GM23338 (cell line): Measurements from ENCODE around the gene ZNF48. TPM values are rescaled to one million over a fixed set of nuclear protein-coding genes. Genes with fewer than 3 reads are reported as not detected.
A peak's percentile ranks its signal among the peaks of the same experiment; 100 is the strongest.

Source experiments
- ATAC-seq: fragments of 200-7000 bp; cut with Tn5 transposase; 3 replicates; pipeline ENCODE4 v1.9.1; 2020
- DNase-seq: peaks from one replicate; pipeline ENCODE4 v3.0.0-alpha.2; 2015; ENCODE audit warnings: low spot score
- H2AFZ ChIP-seq: fragments of 200-600 bp; sonication (generic); 2 replicates; pipeline ENCODE4 v1.8.0; 2016; ENCODE audit warnings: antibody characterized with exemption, mild to moderate bottlenecking, moderate library complexity
- H3F3A ChIP-seq: fragments of 200-600 bp; sonication (generic); replicated peaks from 2 replicates; pipeline ENCODE4 v1.8.0; 2017; ENCODE audit warnings: antibody characterized with exemption, mixed run types, low read depth
- H3K27ac ChIP-seq: fragments of 200-600 bp; sonication (generic); 2 replicates; pipeline ENCODE4 v1.6.1; 2016; ENCODE audit warnings: low read depth
- H3K27me3 ChIP-seq: fragments of 200-600 bp; sonication (generic); 2 replicates; pipeline ENCODE4 v1.8.0; 2016; ENCODE audit warnings: mild to moderate bottlenecking, mixed run types, moderate library complexity; ENCODE audit not compliant: insufficient read depth
- H3K36me3 ChIP-seq: fragments of 200-600 bp; sonication (generic); 2 replicates; pipeline ENCODE4 v1.8.0; 2016; ENCODE audit warnings: mild to moderate bottlenecking; ENCODE audit not compliant: insufficient read depth
- H3K4me1 ChIP-seq: fragments of 200-600 bp; sonication (generic); 2 replicates; pipeline ENCODE4 v1.8.0; 2016; ENCODE audit warnings: mild to moderate bottlenecking, moderate library complexity; ENCODE audit not compliant: insufficient read depth
- H3K4me2 ChIP-seq: fragments of 200-600 bp; sonication (generic); 2 replicates; pipeline ENCODE4 v1.7.1; 2017; ENCODE audit warnings: mixed run types
- H3K4me3 ChIP-seq: fragments of 200-600 bp; sonication (generic); 2 replicates; pipeline ENCODE4 v1.6.1; 2016; ENCODE audit warnings: mixed run types
- H3K79me2 ChIP-seq: fragments of 200-600 bp; sonication (generic); replicated peaks from 2 replicates; pipeline ENCODE4 v1.8.0; 2017; ENCODE audit warnings: mild to moderate bottlenecking; ENCODE audit not compliant: insufficient read depth
- H3K9me2 ChIP-seq: fragments of 200-600 bp; sonication (generic); 2 replicates; pipeline ENCODE4 v1.8.0; 2017; ENCODE audit not compliant: insufficient read depth
- H4K20me1 ChIP-seq: fragments of 200-600 bp; sonication (generic); replicated peaks from 2 replicates; pipeline ENCODE4 v1.8.0; 2017; ENCODE audit warnings: mild to moderate bottlenecking; ENCODE audit not compliant: insufficient read depth
- H3K27ac Mint-ChIP-seq: 2 replicates; pipeline ENCODE4 v1.8.0; 2020; ENCODE audit warnings: inconsistent platforms, mild to moderate bottlenecking, moderate library complexity, mixed read lengths
- H3K27me3 Mint-ChIP-seq: 3 replicates; pipeline ENCODE4 v1.8.0; 2022; ENCODE audit warnings: low read depth, mild to moderate bottlenecking, moderate library complexity, mixed read lengths, inconsistent platforms; ENCODE audit not compliant: insufficient read depth, poor library complexity
- H3K36me3 Mint-ChIP-seq: 3 replicates; pipeline ENCODE4 v1.8.0; 2021; ENCODE audit warnings: low read depth, mild to moderate bottlenecking, inconsistent platforms, moderate library complexity, mixed read lengths
- H3K4me1 Mint-ChIP-seq: 3 replicates; pipeline ENCODE4 v1.8.0; 2020; ENCODE audit warnings: mild to moderate bottlenecking, inconsistent platforms, mixed read lengths
- H3K4me3 Mint-ChIP-seq: 3 replicates; pipeline ENCODE4 v1.8.0; 2021; ENCODE audit warnings: moderate library complexity, mild to moderate bottlenecking, inconsistent platforms, mixed read lengths
- H3K9me3 Mint-ChIP-seq: 3 replicates; pipeline ENCODE4 v1.8.0; 2020; ENCODE audit warnings: moderate library complexity, mild to moderate bottlenecking, inconsistent platforms, mixed read lengths
- CREB1 ChIP-seq: fragments of 250-450 bp; sonication (Bioruptor Pico); IDR thresholded peaks from 2 replicates; pipeline ENCODE4 v1.5.0; 2020; ENCODE audit warnings: low read depth, mild to moderate bottlenecking, moderate library complexity
- ETS1 ChIP-seq: IDR thresholded peaks from 2 replicates; pipeline ENCODE4 v1.6.1; 2016; ENCODE audit warnings: antibody characterized with exemption
- EZH2 ChIP-seq: fragments of 200-600 bp; sonication (generic); IDR thresholded peaks from one replicate; pipeline ENCODE4 v1.8.0; 2017; ENCODE audit warnings: antibody characterized with exemption, mild to moderate bottlenecking, low read depth; ENCODE audit not compliant: unreplicated experiment
- EZH2phosphoT487 ChIP-seq: fragments of 200-600 bp; sonication (generic); IDR thresholded peaks from one replicate; pipeline ENCODE4 v1.8.1; 2018; ENCODE audit warnings: antibody characterized with exemption; ENCODE audit not compliant: unreplicated experiment
- JUNB ChIP-seq: IDR thresholded peaks from one replicate; pipeline ENCODE4 v1.6.1; 2016; ENCODE audit warnings: antibody characterized with exemption; ENCODE audit not compliant: unreplicated experiment
- NANOG ChIP-seq: IDR thresholded peaks from 2 replicates; pipeline ENCODE4 v1.6.1; 2016; ENCODE audit warnings: antibody characterized with exemption, borderline replicate concordance
- POLR2AphosphoS5 ChIP-seq: IDR thresholded peaks from 2 replicates; pipeline ENCODE4 v1.6.1; 2016; ENCODE audit warnings: antibody characterized with exemption, low read depth
- REST ChIP-seq: IDR thresholded peaks from one replicate; pipeline ENCODE4 v1.6.1; 2018; ENCODE audit warnings: antibody characterized with exemption; ENCODE audit not compliant: unreplicated experiment
- STAT1 ChIP-seq: IDR thresholded peaks from one replicate; pipeline ENCODE4 v1.6.1; 2016; ENCODE audit warnings: antibody characterized with exemption; ENCODE audit not compliant: unreplicated experiment
- ZNF114 ChIP-seq: fragments of 250-450 bp; sonication (Bioruptor Pico); IDR thresholded peaks from 2 replicates; pipeline ENCODE4 v1.5.0; 2020; ENCODE audit warnings: mild to moderate bottlenecking, moderate library complexity
- ZNF331 ChIP-seq: fragments of 250-450 bp; sonication (Bioruptor Pico); IDR thresholded peaks from 2 replicates; pipeline ENCODE4 v1.5.0; 2020; ENCODE audit warnings: low read depth, mild to moderate bottlenecking, moderate library complexity
- polyA plus RNA-seq: library from polyadenylated mRNA; unstranded; fragments of >200 nt; fragmentation: Nextera tagmentation; extraction: Ambion mirVana; gene quantifications from 2 replicates; pipeline ENCODE4 v1.2.1, GENCODE V29; 2016
- total RNA-seq: library from RNA; depleted of rRNA; stranded (reverse); fragments of >200 nt; shearing (Covaris generic); gene quantifications from 2 replicates; pipeline ENCODE4 v1.2.3, GENCODE V29; 2014
- TF ChIP-seq, protein P1 (sequence below), 2 experiments: fragments of 200-600 bp in 1 of 2; sonication (generic) in 1 of 2; conservative IDR thresholded peaks; 2 replicates each; pipeline versions ENCODE4 v1.5.1 to v1.6.1; 2016 to 2017; ENCODE audit warnings: antibody characterized with exemption in 2 of 2, low read depth in 2 of 2, mild to moderate bottlenecking in 2 of 2, moderate library complexity in 1 of 2
- TF ChIP-seq, protein P2 (sequence below): fragments of 250-450 bp; sonication (Bioruptor Pico); IDR thresholded peaks from 2 replicates; pipeline ENCODE4 v1.5.0; 2020; ENCODE audit warnings: mild to moderate bottlenecking, moderate library complexity

Gene ZNF48
- total and polyA plus RNA-seq, 2 experiments from 2014 or later: 4.8 to 44.3 TPM

DNA sequence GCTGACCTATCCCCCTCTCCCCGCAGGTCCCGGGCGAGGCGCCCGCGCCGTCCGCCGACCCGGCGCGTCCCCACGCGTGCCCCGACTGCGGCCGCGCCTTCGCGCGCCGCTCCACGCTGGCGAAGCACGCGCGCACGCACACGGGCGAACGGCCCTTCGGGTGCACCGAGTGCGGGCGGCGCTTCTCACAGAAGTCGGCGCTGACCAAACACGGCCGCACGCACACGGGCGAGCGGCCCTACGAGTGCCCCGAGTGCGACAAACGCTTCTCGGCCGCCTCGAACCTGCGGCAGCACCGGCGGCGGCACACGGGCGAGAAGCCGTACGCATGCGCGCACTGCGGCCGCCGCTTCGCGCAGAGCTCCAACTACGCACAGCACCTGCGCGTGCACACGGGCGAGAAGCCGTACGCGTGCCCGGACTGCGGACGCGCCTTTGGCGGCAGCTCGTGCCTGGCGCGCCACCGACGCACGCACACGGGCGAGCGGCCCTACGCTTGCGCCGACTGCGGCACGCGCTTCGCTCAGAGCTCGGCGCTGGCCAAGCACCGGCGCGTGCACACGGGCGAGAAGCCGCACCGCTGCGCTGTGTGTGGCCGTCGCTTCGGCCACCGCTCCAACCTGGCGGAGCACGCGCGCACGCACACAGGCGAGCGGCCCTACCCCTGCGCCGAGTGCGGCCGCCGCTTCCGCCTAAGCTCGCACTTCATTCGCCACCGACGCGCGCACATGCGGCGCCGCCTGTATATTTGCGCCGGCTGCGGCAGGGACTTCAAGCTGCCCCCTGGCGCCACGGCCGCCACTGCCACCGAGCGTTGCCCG, 22.5 kb downstream of the ZNF48 start:
- Histone ChIP-seq H3F3A (peaks cover 37% of the 10 kb centered on the region), H3K4me1 (no peaks in the 10 kb centered on the region), H2AFZ (peak overlapping the region; percentile 63), H4K20me1 (peaks cover 34% of the 10 kb centered on the region), H3K4me2 (peak overlapping the region; percentile 86), H3K27me3 (no peaks in the 10 kb centered on the region), H3K4me3 (peak overlapping the region; percentile 62), H3K9me2 (no peaks in the 10 kb centered on the region), H3K27ac (peak overlapping the region; percentile 69; the same call in 1 of the 2 replicates), H3K79me2 (no peaks in the 10 kb centered on the region), H3K36me3 (peaks cover 7% of the 10 kb centered on the region)
- Mint-ChIP-seq H3K9me3 (no peaks in the 10 kb centered on the region), H3K36me3 (peaks cover 46% of the 10 kb centered on the region), H3K4me1 (peaks cover 11% of the 10 kb centered on the region), H3K27ac (no peak overlapping the region), H3K27me3 (peaks cover 12% of the 10 kb centered on the region), H3K4me3 (peak overlapping the region; percentile 66; the same call in 1 of the 3 replicates)
- no peak for TF ChIP-seq EZH2phosphoT487
- TF ChIP-seq ZNF331: no peak
- no peak for TF ChIP-seq ZNF114 (CRISPR knock-in tag)
- TF ChIP-seq, protein P1, sequence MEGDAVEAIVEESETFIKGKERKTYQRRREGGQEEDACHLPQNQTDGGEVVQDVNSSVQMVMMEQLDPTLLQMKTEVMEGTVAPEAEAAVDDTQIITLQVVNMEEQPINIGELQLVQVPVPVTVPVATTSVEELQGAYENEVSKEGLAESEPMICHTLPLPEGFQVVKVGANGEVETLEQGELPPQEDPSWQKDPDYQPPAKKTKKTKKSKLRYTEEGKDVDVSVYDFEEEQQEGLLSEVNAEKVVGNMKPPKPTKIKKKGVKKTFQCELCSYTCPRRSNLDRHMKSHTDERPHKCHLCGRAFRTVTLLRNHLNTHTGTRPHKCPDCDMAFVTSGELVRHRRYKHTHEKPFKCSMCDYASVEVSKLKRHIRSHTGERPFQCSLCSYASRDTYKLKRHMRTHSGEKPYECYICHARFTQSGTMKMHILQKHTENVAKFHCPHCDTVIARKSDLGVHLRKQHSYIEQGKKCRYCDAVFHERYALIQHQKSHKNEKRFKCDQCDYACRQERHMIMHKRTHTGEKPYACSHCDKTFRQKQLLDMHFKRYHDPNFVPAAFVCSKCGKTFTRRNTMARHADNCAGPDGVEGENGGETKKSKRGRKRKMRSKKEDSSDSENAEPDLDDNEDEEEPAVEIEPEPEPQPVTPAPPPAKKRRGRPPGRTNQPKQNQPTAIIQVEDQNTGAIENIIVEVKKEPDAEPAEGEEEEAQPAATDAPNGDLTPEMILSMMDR (conservative IDR thresholded peaks at IDR 0.05; ENCODE audit: low read depth in 2 of 2): peak in 1 of 2 experiments; percentile 46; a peak in 2 of 4 replicates
- no peak for TF ChIP-seq REST
- TF ChIP-seq STAT1: no peak
- TF ChIP-seq EZH2: no peak
- peak; percentile 73 for TF ChIP-seq POLR2AphosphoS5
- no peak for TF ChIP-seq ETS1
- no peak for TF ChIP-seq NANOG
- TF ChIP-seq JUNB: no peak
- TF ChIP-seq CREB1: peak; percentile 56
- TF ChIP-seq, protein P2, sequence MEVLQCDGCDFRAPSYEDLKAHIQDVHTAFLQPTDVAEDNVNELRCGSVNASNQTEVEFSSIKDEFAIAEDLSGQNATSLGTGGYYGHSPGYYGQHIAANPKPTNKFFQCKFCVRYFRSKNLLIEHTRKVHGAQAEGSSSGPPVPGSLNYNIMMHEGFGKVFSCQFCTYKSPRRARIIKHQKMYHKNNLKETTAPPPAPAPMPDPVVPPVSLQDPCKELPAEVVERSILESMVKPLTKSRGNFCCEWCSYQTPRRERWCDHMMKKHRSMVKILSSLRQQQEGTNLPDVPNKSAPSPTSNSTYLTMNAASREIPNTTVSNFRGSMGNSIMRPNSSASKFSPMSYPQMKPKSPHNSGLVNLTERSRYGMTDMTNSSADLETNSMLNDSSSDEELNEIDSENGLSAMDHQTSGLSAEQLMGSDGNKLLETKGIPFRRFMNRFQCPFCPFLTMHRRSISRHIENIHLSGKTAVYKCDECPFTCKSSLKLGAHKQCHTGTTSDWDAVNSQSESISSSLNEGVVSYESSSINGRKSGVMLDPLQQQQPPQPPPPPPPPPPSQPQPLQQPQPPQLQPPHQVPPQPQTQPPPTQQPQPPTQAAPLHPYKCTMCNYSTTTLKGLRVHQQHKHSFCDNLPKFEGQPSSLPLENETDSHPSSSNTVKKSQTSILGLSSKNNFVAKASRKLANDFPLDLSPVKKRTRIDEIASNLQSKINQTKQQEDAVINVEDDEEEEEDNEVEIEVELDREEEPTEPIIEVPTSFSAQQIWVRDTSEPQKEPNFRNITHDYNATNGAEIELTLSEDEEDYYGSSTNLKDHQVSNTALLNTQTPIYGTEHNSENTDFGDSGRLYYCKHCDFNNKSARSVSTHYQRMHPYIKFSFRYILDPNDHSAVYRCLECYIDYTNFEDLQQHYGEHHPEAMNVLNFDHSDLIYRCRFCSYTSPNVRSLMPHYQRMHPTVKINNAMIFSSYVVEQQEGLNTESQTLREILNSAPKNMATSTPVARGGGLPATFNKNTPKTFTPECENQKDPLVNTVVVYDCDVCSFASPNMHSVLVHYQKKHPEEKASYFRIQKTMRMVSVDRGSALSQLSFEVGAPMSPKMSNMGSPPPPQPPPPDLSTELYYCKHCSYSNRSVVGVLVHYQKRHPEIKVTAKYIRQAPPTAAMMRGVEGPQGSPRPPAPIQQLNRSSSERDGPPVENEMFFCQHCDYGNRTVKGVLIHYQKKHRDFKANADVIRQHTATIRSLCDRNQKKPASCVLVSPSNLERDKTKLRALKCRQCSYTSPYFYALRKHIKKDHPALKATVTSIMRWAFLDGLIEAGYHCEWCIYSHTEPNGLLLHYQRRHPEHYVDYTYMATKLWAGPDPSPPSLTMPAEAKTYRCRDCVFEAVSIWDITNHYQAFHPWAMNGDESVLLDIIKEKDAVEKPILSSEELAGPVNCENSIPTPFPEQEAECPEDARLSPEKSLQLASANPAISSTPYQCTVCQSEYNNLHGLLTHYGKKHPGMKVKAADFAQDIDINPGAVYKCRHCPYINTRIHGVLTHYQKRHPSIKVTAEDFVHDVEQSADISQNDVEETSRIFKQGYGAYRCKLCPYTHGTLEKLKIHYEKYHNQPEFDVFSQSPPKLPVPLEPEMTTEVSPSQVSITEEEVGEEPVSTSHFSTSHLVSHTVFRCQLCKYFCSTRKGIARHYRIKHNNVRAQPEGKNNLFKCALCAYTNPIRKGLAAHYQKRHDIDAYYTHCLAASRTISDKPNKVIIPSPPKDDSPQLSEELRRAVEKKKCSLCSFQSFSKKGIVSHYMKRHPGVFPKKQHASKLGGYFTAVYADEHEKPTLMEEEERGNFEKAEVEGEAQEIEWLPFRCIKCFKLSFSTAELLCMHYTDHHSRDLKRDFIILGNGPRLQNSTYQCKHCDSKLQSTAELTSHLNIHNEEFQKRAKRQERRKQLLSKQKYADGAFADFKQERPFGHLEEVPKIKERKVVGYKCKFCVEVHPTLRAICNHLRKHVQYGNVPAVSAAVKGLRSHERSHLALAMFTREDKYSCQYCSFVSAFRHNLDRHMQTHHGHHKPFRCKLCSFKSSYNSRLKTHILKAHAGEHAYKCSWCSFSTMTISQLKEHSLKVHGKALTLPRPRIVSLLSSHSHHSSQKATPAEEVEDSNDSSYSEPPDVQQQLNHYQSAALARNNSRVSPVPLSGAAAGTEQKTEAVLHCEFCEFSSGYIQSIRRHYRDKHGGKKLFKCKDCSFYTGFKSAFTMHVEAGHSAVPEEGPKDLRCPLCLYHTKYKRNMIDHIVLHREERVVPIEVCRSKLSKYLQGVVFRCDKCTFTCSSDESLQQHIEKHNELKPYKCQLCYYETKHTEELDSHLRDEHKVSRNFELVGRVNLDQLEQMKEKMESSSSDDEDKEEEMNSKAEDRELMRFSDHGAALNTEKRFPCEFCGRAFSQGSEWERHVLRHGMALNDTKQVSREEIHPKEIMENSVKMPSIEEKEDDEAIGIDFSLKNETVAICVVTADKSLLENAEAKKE (CRISPR knock-in tag): no peak
- peak; percentile 91 for ATAC-seq
- peak; percentile 97 for DNase-seq
